SU-DHL-6 (cell line): ENCODE results near the gene ABCC4.

Experiments used
- H2AFZ ChIP-seq: fragments of 200-600 bp; sonication (generic); 2 replicates; pipeline ENCODE4 v1.6.1; 2014; ENCODE audit warnings: low read depth, mild to moderate bottlenecking, moderate library complexity, mixed read lengths, antibody characterized with exemption, low read length; ENCODE audit not compliant: severe bottlenecking
- H3F3A ChIP-seq: fragments of 200-600 bp; shearing (Covaris generic); 2 replicates; pipeline ENCODE4 v1.6.0; 2016; ENCODE audit warnings: antibody characterized with exemption, mild to moderate bottlenecking; ENCODE audit not compliant: insufficient read depth
- H3K27ac ChIP-seq: fragments of 200-600 bp; sonication (generic); 2 replicates; pipeline ENCODE4 v1.5.1; 2016; ENCODE audit warnings: low read depth, mild to moderate bottlenecking, low read length, moderate library complexity, mixed read lengths
- H3K27me3 ChIP-seq: fragments of 200-600 bp; sonication (generic), shearing (Covaris generic); 2 replicates; pipeline ENCODE4 v1.6.0; 2014; ENCODE audit warnings: mild to moderate bottlenecking, low read length
- H3K36me3 ChIP-seq: fragments of 200-600 bp; sonication (generic); 2 replicates; pipeline ENCODE4 v1.6.1; 2014; ENCODE audit warnings: mild to moderate bottlenecking, low read length, mixed read lengths
- H3K4me2 ChIP-seq: fragments of 300-600, 200-600 bp; shearing (Covaris generic), sonication (generic); 2 replicates; pipeline ENCODE4 v1.6.0; 2014; ENCODE audit warnings: low read length, low read depth, mild to moderate bottlenecking; ENCODE audit not compliant: poor library complexity, severe bottlenecking
- H3K4me3 ChIP-seq: fragments of 200-600 bp; sonication (generic); 2 replicates; pipeline ENCODE4 v1.5.1; 2014; ENCODE audit warnings: antibody characterized with exemption, low read length, mild to moderate bottlenecking, mixed read lengths; ENCODE audit not compliant: insufficient read depth, poor library complexity, severe bottlenecking
- H3K79me2 ChIP-seq: fragments of 200-600 bp; sonication (generic); 2 replicates; pipeline ENCODE4 v1.6.1; 2014; ENCODE audit warnings: mild to moderate bottlenecking, low read length, moderate library complexity; ENCODE audit not compliant: insufficient read depth
- H3K9ac ChIP-seq: fragments of 200-600 bp; sonication (generic); 2 replicates; pipeline ENCODE4 v1.7.0; 2014; ENCODE audit warnings: mild to moderate bottlenecking, low read length
- H3K9me2 ChIP-seq: fragments of 200-600 bp; sonication (generic); replicated peaks from 2 replicates; pipeline ENCODE4 v1.6.1; 2014; ENCODE audit warnings: low read length; ENCODE audit not compliant: insufficient read depth
- H3K9me3 ChIP-seq: fragments of 200-600 bp; sonication (generic); 2 replicates; pipeline ENCODE4 v1.6.1; 2014; ENCODE audit warnings: low read length, mixed read lengths; ENCODE audit not compliant: insufficient read depth
- H4K20me1 ChIP-seq: fragments of 200-600 bp; sonication (generic); 2 replicates; pipeline ENCODE4 v1.6.1; 2014; ENCODE audit warnings: low read depth, mild to moderate bottlenecking, antibody characterized with exemption, low read length, moderate library complexity, mixed read lengths
- CTCF ChIP-seq: fragments of 200-600 bp; sonication (generic); IDR thresholded peaks from one replicate; pipeline ENCODE4 v1.5.1; 2017; ENCODE audit warnings: antibody characterized with exemption, mild to moderate bottlenecking, low read length, moderate library complexity; ENCODE audit not compliant: insufficient read depth, poor library complexity, severe bottlenecking
- EZH2phosphoT487 ChIP-seq: fragments of 200-600 bp; sonication (generic), shearing (Covaris generic); conservative IDR thresholded peaks from 2 replicates; pipeline ENCODE4 v1.6.1; 2018; ENCODE audit warnings: mild to moderate bottlenecking, antibody characterized with exemption, low read length, moderate library complexity, mixed read lengths

Gene ABCC4

GRCh38 chr13:95231393-95231792 lies 69.9 kb downstream of the ABCC4 start:
- TF ChIP-seq CTCF (no peak), EZH2phosphoT487 (no peak)
- Histone ChIP-seq H3F3A (no peaks in the 10 kb centered on the region), H3K9ac (no peak overlapping the region), H3K4me2 (no peak overlapping the region), H3K9me2 (no peaks in the 10 kb centered on the region), H2AFZ (no peak overlapping the region), H4K20me1 (no peaks in the 10 kb centered on the region), H3K79me2 (no peaks in the 10 kb centered on the region), H3K36me3 (peaks cover 5% of the 10 kb centered on the region; the same call in 1 of the 2 replicates), H3K4me3 (no peak overlapping the region), H3K27ac (no peak overlapping the region), H3K9me3 (no peaks in the 10 kb centered on the region), H3K27me3 (no peaks in the 10 kb centered on the region)

GRCh38 chr13:95229855-95230254 lies 71.4 kb downstream of the ABCC4 start:
- Histone ChIP-seq H3K27me3 (no peaks in the 10 kb centered on the region), H3K9me2 (no peaks in the 10 kb centered on the region), H3K27ac (no peak overlapping the region), H3K79me2 (no peaks in the 10 kb centered on the region), H3F3A (no peaks in the 10 kb centered on the region), H3K4me3 (no peak overlapping the region), H3K4me2 (no peak overlapping the region), H3K36me3 (peaks cover 5% of the 10 kb centered on the region; the same call in 1 of the 2 replicates), H4K20me1 (no peaks in the 10 kb centered on the region), H3K9me3 (no peaks in the 10 kb centered on the region), H3K9ac (no peak overlapping the region), H2AFZ (no peak overlapping the region)
- TF ChIP-seq EZH2phosphoT487 (no peak), CTCF (no peak)

DNA sequence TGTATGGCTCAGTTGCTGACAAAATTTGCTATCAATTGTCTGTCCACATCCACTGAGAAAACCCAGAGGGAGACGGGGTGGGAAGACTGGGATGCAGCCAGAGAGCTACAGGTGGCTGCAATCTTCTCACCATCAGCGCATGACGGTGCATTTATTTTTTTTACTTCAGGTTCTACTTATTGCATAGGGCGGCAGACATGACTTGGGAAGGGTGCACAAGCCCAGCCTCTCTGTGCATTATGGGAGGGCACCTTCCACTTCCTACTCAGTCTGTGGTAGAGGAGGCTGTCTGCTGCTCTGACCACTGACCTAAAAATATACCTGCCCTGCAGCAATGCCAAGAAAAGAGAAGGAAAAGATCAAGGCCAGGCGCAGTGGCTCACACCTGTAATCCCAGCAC lies 73.1 kb downstream of the ABCC4 start:
- H3K9ac ChIP-seq: no peak overlapping the region
- no peak overlapping the region for H3K4me3 ChIP-seq
- no peaks in the 10 kb centered on the region for H3K36me3 ChIP-seq
- H3K9me3 ChIP-seq: no peaks in the 10 kb centered on the region
- TF ChIP-seq EZH2phosphoT487: no peak
- no peak for TF ChIP-seq CTCF
- H3K27me3 ChIP-seq: no peaks in the 10 kb centered on the region
- no peaks in the 10 kb centered on the region for H3K9me2 ChIP-seq
- H4K20me1 ChIP-seq: no peaks in the 10 kb centered on the region
- no peaks in the 10 kb centered on the region for H3F3A ChIP-seq
- no peak overlapping the region for H3K4me2 ChIP-seq
- no peak overlapping the region for H3K27ac ChIP-seq
- H3K79me2 ChIP-seq: no peaks in the 10 kb centered on the region
- H2AFZ ChIP-seq: no peak overlapping the region
